Hepatocyte (in vitro differentiated cells): ENCODE results near the gene RSRC2. TPM values are rescaled to one million over a fixed set of nuclear protein-coding genes. Genes with fewer than 3 reads are reported as not detected.

Source experiments
- DNase-seq: peaks from one replicate; pipeline ENCODE4 v3.0.0-alpha.2; 2016; ENCODE audit warnings: low spot score
- H2AFZ ChIP-seq: fragments of 200-600 bp; sonication (generic); 2 replicates; pipeline ENCODE4 v1.6.0; 2016; ENCODE audit warnings: antibody characterized with exemption, mild to moderate bottlenecking
- H3K27ac ChIP-seq: fragments of 200-600 bp; sonication (generic); 2 replicates; pipeline ENCODE4 v1.5.1; 2016; ENCODE audit warnings: mild to moderate bottlenecking
- H3K27me3 ChIP-seq: fragments of 200-600 bp; sonication (generic); 2 replicates; pipeline ENCODE4 v1.6.1; 2016
- H3K36me3 ChIP-seq: fragments of 200-600 bp; sonication (generic); replicated peaks from 2 replicates; pipeline ENCODE4 v1.5.1; 2016; ENCODE audit warnings: low read depth; ENCODE audit not compliant: insufficient read depth
- H3K4me1 ChIP-seq: fragments of 200-600 bp; sonication (generic); 2 replicates; pipeline ENCODE4 v1.5.1; 2016; ENCODE audit warnings: mild to moderate bottlenecking, moderate library complexity; ENCODE audit not compliant: insufficient read depth
- H3K4me2 ChIP-seq: fragments of 200-600 bp; sonication (generic); 2 replicates; pipeline ENCODE4 v1.6.0; 2016
- H3K4me3 ChIP-seq: fragments of 200-600 bp; sonication (generic); 2 replicates; pipeline ENCODE4 v1.5.1; 2016; ENCODE audit warnings: mild to moderate bottlenecking
- H3K79me2 ChIP-seq: fragments of 200-600 bp; sonication (generic); 2 replicates; pipeline ENCODE4 v1.6.0; 2017; ENCODE audit warnings: mild to moderate bottlenecking
- H3K9me2 ChIP-seq: fragments of 200-600 bp; sonication (generic); replicated peaks from 2 replicates; pipeline ENCODE4 v1.6.0; 2017; ENCODE audit warnings: mild to moderate bottlenecking; ENCODE audit not compliant: insufficient read depth
- H3K9me3 ChIP-seq: fragments of 200-600 bp; sonication (generic); 2 replicates; pipeline ENCODE4 v1.5.1; 2016; ENCODE audit warnings: low read depth, mild to moderate bottlenecking
- H4K20me1 ChIP-seq: fragments of 200-600 bp; sonication (generic); 2 replicates; pipeline ENCODE4 v1.6.0; 2016; ENCODE audit warnings: mild to moderate bottlenecking; ENCODE audit not compliant: insufficient read depth, poor library complexity, severe bottlenecking
- EZH2 ChIP-seq: fragments of 200-600 bp; sonication (generic); IDR thresholded peaks from 2 replicates; pipeline ENCODE4 v1.6.1; 2016; ENCODE audit warnings: antibody characterized with exemption, mild to moderate bottlenecking, borderline replicate concordance
- EZH2phosphoT487 ChIP-seq: fragments of 200-600 bp; sonication (generic); IDR thresholded peaks from one replicate; pipeline ENCODE4 v1.6.1; 2018; ENCODE audit warnings: antibody characterized with exemption, mild to moderate bottlenecking, low read depth, moderate library complexity; ENCODE audit not compliant: unreplicated experiment, severe bottlenecking
- WGBS: methylation state at CpG from one replicate; pipeline ENCODE4 v1.1.6; 2016; ENCODE audit warnings: low lambda C conversion rate; ENCODE audit errors: missing lambda C conversion rate; 5-methylcytosine and 5-hydroxymethylcytosine counted together
- polyA plus RNA-seq: library from polyadenylated mRNA; unstranded; fragments of >200 nt; fragmentation: Nextera tagmentation; extraction: Ambion mirVana; gene quantifications from 2 replicates; pipeline ENCODE4 v1.2.1, GENCODE V29; 2016
- total RNA-seq: library from RNA; depleted of rRNA; stranded (reverse); fragments of >200 nt; gene quantifications from 2 replicates; pipeline ENCODE4 v1.2.3, GENCODE V29; 2014
- TF ChIP-seq, protein P1 (sequence below): fragments of 200-600 bp; sonication (generic); IDR thresholded peaks from 2 replicates; pipeline ENCODE4 v1.5.1; 2016; ENCODE audit warnings: antibody characterized with exemption, mild to moderate bottlenecking; ENCODE audit not compliant: poor library complexity

RSRC2 gene
- total and polyA plus RNA-seq, 2 experiments from 2014 or later, result 53.6 to 90.9 TPM

DNA sequence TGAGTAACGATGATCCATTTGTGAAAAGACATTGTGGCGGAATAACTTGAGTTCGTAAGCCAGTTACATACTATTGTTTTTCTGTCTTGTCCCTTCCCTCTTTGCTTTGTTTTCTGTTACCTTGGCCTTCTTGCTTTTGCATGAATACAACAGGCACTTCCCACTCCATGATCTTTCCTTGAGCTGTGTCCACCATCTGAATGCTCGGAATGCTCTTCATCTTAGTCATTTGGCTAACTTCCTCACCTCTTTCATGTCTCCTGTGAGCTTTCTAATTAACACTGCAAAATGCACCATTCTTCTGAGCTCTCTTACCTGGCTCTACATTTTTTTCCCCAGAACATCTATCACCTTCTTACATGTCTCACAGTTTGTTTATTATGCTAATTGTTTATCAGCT, 10.3 kb upstream of the RSRC2 start:
- Histone ChIP-seq H3K4me2 (no peak overlapping the region), H4K20me1 (no peaks in the 10 kb centered on the region), H3K27ac (no peak overlapping the region), H3K4me1 (no peaks in the 10 kb centered on the region), H2AFZ (no peak overlapping the region), H3K36me3 (no peaks in the 10 kb centered on the region), H3K79me2 (no peaks in the 10 kb centered on the region), H3K4me3 (no peak overlapping the region), H3K27me3 (no peaks in the 10 kb centered on the region), H3K9me2 (no peaks in the 10 kb centered on the region), H3K9me3 (no peaks in the 10 kb centered on the region)
- TF ChIP-seq EZH2 (no peak), EZH2phosphoT487 (no peak)
- TF ChIP-seq, protein P1, sequence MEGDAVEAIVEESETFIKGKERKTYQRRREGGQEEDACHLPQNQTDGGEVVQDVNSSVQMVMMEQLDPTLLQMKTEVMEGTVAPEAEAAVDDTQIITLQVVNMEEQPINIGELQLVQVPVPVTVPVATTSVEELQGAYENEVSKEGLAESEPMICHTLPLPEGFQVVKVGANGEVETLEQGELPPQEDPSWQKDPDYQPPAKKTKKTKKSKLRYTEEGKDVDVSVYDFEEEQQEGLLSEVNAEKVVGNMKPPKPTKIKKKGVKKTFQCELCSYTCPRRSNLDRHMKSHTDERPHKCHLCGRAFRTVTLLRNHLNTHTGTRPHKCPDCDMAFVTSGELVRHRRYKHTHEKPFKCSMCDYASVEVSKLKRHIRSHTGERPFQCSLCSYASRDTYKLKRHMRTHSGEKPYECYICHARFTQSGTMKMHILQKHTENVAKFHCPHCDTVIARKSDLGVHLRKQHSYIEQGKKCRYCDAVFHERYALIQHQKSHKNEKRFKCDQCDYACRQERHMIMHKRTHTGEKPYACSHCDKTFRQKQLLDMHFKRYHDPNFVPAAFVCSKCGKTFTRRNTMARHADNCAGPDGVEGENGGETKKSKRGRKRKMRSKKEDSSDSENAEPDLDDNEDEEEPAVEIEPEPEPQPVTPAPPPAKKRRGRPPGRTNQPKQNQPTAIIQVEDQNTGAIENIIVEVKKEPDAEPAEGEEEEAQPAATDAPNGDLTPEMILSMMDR, result no peak
- no peak for DNase-seq
- WGBS, result 94% methylated on average over 4 of the region's 4 CpGs

DNA sequence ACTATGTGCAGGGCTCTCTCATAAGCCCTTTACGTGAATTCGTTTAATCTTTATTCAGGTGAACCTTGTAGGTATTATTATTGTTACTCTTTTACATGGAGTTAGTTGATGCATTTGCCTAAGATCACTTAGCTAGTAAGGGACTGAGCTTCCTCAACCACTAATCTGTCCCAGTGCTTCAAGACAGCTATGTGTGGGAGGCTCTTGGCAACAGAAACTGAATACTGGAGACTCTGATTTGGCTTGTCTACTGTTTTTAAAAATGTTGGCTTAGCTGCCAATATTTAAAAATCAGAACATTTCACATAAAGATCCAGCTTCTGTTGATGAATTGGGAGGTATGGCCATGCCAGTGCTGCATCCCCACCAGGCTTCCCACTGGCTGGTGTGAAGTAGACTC, 7.1 kb upstream of the RSRC2 start:
- 98% methylated on average over 2 of the region's 2 CpGs for whole genome bisulfite sequencing

DNA sequence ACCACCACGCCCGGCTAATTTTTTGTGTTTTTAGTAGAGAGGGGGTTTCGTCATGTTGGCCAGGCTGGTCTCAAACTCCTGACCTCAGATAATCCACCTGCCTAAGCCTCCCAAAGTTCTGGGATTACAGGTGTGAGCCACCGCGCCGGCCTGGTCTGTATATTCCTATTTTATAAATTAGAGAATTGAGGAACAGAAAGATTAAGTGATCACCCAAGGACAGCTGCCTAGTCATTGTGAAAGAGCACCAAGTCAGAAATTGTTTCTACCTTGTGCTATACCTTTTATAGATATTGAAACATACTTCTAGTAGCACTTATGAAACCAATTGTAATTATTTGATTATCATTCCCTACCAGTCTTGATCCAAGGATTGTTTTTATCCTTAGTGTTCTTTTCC, 2.3 kb upstream of the RSRC2 start:
- WGBS, result 97% methylated on average over 6 of the region's 6 CpGs
- Histone ChIP-seq H3K4me2 (no peak overlapping the region), H3K4me3 (no peak overlapping the region), H2AFZ (no peak overlapping the region), H3K27ac (no peak overlapping the region), H3K9me3 (no peaks in the 10 kb centered on the region), H4K20me1 (peaks cover 16% of the 10 kb centered on the region), H3K27me3 (no peaks in the 10 kb centered on the region), H3K79me2 (peaks cover 46% of the 10 kb centered on the region), H3K4me1 (no peaks in the 10 kb centered on the region), H3K9me2 (no peaks in the 10 kb centered on the region), H3K36me3 (no peaks in the 10 kb centered on the region)
- TF ChIP-seq, protein P1, result no peak
- TF ChIP-seq EZH2 (no peak), EZH2phosphoT487 (no peak)
- no peak for DNase-seq

More for the DNA sequence above, 7.1 kb upstream of the RSRC2 start:
- Histone ChIP-seq H3K27me3 (no peaks in the 10 kb centered on the region), H2AFZ (no peak overlapping the region), H3K27ac (no peak overlapping the region), H3K36me3 (no peaks in the 10 kb centered on the region), H3K9me2 (no peaks in the 10 kb centered on the region), H3K9me3 (no peaks in the 10 kb centered on the region), H4K20me1 (no peaks in the 10 kb centered on the region), H3K4me2 (no peak overlapping the region), H3K79me2 (peaks cover 12% of the 10 kb centered on the region), H3K4me3 (no peak overlapping the region), H3K4me1 (no peaks in the 10 kb centered on the region)
- TF ChIP-seq EZH2phosphoT487 (no peak), EZH2 (no peak)
- TF ChIP-seq, protein P1, result no peak
- no peak for DNase-seq

DNA sequence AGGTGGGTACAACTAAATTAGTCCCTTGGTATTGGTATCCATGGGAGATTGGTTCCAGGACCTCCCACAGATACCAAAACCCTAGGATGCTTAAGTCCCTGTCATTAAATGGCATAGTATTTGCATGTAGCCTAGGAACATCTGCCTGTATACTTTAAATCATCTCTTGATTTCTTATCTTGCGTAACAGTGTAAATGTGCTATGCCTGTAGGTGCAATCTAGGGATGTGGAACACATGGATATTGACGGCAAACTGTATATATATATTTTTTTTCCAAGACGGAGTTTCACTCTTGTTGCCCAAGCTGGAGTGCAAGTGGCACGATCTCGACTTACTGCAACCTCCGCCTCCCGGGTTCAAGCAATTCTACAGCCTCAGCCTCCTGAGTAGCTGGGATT, 1.8 kb upstream of the RSRC2 start:
- H3K4me3 ChIP-seq, result no peak overlapping the region
- H4K20me1 ChIP-seq, result peaks cover 20% of the 10 kb centered on the region
- peaks cover 50% of the 10 kb centered on the region for H3K79me2 ChIP-seq
- H3K9me2 ChIP-seq, result no peaks in the 10 kb centered on the region
- no peaks in the 10 kb centered on the region for H3K27me3 ChIP-seq
- H2AFZ ChIP-seq, result no peak overlapping the region
- TF ChIP-seq, protein P1, result no peak
- TF ChIP-seq EZH2phosphoT487 (no peak), EZH2 (no peak)
- H3K9me3 ChIP-seq, result no peaks in the 10 kb centered on the region
- H3K36me3 ChIP-seq, result no peaks in the 10 kb centered on the region
- peaks cover 4% of the 10 kb centered on the region for H3K4me1 ChIP-seq
- no peak for DNase-seq
- no peak overlapping the region for H3K27ac ChIP-seq
- peak overlapping the region; percentile 81 for H3K4me2 ChIP-seq
- WGBS, result 97% methylated on average over 7 of the region's 7 CpGs
